ENCODE results near the gene CAMK2N2. TPM values are rescaled to one million over a fixed set of nuclear protein-coding genes. Genes with fewer than 3 reads are reported as not detected.
"Not testable (repeated sequence)": the region's sequence is repeated elsewhere in the genome, so short reads cannot be mapped to it uniquely, and the experiment has no call there.

Gene CAMK2N2
- total RNA-seq, 1 experiment from 2014 or later = not detected

GRCh38 chr3:184277366-184277765 lies 16.0 kb upstream of the CAMK2N2 start:
- DNase-seq (ENCODE audit: low read depth) = no peak
- in situ Hi-C loops (cut with HindIII; ENCODE audit: low pct_unique_long_range_greater_than_20kb, low sequenced_read_pairs) = no loop called here

DNA sequence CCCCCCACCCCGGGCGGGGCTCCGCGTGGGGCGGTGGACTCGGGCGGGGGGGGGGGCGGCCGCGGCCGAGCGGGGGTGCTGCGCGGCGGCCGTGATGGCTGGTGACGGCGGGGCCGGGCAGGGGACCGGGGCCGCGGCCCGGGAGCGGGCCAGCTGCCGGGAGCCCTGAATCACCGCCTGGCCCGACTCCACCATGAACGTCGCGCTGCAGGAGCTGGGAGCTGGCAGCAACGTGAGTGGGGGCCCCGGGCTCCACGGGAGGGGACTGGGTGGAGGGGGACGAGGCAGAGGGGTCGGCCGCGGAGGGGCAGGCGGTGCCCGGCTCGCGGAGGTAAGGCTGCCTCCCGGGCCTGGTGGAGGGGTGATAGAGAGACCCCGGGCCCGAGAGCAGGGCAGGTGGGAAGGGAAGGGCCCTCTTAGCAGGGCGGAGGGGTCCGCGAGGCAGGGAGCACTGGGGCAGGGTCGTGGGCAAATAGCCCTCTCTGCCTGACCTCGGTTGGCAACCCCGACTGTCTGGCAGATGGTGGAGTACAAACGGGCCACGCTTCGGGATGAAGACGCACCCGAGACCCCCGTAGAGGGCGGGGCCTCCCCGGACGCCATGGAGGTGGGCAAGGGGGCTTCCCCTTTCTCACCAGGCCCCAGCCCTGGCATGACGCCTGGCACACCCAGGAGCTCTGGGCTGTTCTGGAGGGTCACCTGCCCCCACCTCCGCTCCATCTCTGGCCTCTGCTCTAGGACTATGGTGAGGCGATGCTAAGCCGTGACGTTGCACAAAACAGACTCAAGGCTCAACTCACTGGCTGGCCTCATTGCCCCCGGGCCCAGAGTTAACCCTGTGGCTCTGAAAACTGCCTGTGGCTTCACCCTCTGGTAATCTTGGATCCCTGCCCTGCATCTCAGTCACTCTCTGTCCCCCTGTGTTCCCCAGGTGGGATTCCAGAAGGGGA lies 14.9 kb upstream of the CAMK2N2 start, which contains the start of gene ECE2:
Gene ECE2 (plus strand): TSS at position 62 of the 950 bp plus-strand sequence. CDS start 132 bp downstream, at position 194.
- in situ Hi-C loops (cut with HindIII; ENCODE audit: low pct_unique_long_range_greater_than_20kb, low sequenced_read_pairs) = no loop called here
- no peak for DNase-seq (ENCODE audit: low read depth)

GRCh38 chr3:184275381-184275701 lies 14.0 kb upstream of the CAMK2N2 start:
- in situ Hi-C loops (cut with HindIII; ENCODE audit: low pct_unique_long_range_greater_than_20kb, low sequenced_read_pairs) = no loop called here

DNA sequence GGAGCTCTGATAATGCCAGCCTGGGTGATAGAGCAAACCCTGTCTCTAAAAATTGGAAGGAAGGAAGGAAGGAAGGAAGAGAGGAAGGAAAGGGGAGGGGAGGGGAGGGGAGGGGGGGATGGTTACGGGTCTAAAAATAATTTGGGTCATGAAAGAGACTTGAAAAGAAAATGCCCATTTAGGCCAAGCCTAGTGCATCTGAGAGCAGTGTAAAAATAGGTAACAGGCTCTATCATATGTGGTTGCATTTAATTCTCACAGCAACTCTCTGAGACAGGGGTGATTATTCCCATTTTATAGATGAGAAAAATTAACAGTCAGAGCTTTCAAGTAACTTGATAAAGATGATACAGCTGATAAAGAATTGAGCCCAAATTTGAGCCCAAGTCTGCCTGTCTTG lies 10.9 kb upstream of the CAMK2N2 start:
- in situ Hi-C loops (cut with HindIII; ENCODE audit: low pct_unique_long_range_greater_than_20kb, low sequenced_read_pairs) = no loop called here
- no peak for DNase-seq (ENCODE audit: low read depth)

More at GRCh38 chr3:184275381-184275701, 14.0 kb upstream of the CAMK2N2 start:
- DNase-seq (ENCODE audit: low read depth) = no peak

DNA sequence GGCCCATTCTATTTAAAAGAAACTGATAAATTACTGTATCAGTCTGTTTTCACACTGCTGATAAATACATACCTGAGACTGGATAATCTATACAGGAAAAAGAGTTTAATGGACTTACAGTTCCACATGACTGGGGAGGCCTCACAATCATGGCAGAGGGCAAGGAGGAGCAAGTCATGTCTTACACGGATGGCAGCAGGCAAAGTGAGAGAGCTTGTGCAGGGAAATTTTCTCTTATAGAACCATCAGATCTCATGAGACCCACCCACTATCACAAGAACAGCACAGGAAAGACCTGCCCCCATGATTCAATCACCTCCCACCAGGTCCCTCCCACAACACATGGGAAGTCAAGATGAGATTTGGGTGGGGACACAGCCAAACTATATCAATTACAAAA lies 5.9 kb upstream of the CAMK2N2 start:
- in situ Hi-C loops (cut with HindIII; ENCODE audit: low pct_unique_long_range_greater_than_20kb, low sequenced_read_pairs); DNase-seq (ENCODE audit: low read depth): not testable (repeated sequence)

DNA sequence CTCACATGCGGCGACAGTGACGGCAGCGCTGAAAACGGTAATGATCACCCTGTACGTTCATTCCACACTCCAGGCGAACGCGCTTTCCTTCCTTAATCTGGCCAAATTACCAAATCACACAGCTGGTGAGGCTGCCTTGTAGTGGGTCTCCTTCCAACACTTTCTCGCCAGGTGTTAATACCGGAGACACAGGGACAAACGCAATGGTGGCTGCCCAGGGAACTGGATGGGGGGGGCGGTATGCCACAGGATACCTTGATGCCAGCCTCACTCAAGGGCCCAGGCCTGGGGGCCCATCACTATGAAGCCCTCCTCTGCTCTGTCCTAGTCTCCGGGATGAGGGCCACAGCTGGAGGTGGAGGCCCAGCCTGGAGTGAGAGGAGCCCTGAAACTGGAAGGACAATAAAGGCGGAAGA lies 1.4 kb upstream of the CAMK2N2 start:
- no peak for DNase-seq (ENCODE audit: low read depth)
- in situ Hi-C loops (cut with HindIII; ENCODE audit: low pct_unique_long_range_greater_than_20kb, low sequenced_read_pairs) = no loop called here

GRCh38 chr3:184261854-184262763 lies 756 bp upstream of the CAMK2N2 start:
- DNase-seq (ENCODE audit: low read depth) = peak; percentile 57
- in situ Hi-C loops (cut with HindIII; ENCODE audit: low pct_unique_long_range_greater_than_20kb, low sequenced_read_pairs) = no loop called here

DNA sequence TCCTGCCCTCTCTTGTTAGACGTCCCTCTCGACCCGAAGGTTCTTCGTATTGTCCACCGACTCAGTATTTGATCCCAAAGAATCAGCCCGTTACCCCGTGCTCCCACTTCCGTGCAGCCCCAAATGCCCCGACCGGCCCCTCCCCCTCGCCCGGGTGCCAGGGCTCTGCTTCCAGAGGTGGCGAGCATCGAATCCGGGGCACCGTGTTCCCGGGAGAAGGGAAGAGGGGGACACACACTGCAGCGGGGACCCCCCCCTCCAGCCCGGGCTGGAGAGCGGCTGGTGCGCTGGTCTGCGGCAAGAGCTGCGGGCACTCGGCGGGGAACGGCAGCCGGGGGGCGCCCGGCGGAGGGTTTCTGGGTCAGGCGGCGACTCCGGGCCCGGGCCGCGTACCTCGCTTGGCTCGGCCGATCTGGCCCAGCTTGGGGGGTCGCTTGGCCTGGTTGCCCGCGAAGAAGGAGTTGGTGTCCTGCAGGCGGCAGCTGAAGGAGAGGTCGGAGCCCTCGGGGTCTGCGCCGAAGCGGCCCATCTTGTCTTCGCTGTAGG lies 556 bp downstream of the CAMK2N2 start:
- peak; percentile 22 for DNase-seq (ENCODE audit: low read depth)
- in situ Hi-C loops (cut with HindIII; ENCODE audit: low pct_unique_long_range_greater_than_20kb, low sequenced_read_pairs) = no loop called here

- DNase-seq (ENCODE audit: low read depth) = peak; percentile 26
- in situ Hi-C loops (cut with HindIII; ENCODE audit: low pct_unique_long_range_greater_than_20kb, low sequenced_read_pairs) = no loop called here
Measured at GRCh38 chr3:184259878-184260723, 1.3 kb downstream of the CAMK2N2 start.

DNA sequence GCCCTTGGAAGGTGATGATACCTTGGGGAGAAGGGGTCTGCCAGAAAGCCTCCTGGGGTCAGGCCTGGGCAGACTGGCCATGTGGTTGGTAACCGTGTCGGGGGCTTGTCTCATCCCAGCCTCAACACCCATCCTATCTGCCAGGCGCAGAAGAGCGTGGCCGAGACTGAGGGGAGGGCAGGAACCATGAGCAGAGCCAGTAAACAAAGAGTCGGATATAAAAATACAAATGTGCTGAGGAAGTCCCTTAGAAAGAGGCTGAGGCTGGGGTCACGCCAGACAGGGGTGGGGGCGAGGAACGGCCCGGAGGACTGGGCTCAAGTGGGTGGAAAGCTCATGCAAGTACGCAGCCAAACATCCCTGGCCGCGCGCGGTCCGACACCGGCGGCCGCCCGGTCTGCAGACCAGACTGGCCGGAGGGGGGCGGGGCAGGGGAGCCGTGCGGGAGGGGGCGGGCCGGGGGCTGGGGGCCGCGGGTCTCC lies 1.9 kb downstream of the CAMK2N2 start:
- no peak for DNase-seq (ENCODE audit: low read depth)
- in situ Hi-C loops (cut with HindIII; ENCODE audit: low pct_unique_long_range_greater_than_20kb, low sequenced_read_pairs) = no loop called here

DNA sequence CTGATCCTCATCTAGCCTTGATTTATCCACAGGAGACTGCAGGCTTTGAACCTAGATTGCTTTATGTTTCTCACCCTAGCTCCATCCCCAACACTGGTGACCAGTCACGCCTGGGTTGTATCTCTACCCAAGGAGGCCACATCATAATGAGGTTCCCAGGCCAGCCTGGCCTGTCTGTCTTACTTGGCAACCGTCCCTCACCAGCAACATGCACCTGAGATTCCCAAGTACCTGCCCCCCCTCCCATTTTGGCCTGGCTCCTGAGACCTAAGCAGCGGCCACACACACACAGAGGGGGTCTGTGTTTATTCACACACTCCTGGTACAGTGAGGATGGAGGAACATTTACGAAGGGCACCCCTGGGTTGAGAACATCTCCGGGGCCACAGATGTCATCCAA lies 2.4 kb downstream of the CAMK2N2 start:
- DNase-seq (ENCODE audit: low read depth) = no peak
- in situ Hi-C loops (cut with HindIII; ENCODE audit: low pct_unique_long_range_greater_than_20kb, low sequenced_read_pairs) = no loop called here

DNA sequence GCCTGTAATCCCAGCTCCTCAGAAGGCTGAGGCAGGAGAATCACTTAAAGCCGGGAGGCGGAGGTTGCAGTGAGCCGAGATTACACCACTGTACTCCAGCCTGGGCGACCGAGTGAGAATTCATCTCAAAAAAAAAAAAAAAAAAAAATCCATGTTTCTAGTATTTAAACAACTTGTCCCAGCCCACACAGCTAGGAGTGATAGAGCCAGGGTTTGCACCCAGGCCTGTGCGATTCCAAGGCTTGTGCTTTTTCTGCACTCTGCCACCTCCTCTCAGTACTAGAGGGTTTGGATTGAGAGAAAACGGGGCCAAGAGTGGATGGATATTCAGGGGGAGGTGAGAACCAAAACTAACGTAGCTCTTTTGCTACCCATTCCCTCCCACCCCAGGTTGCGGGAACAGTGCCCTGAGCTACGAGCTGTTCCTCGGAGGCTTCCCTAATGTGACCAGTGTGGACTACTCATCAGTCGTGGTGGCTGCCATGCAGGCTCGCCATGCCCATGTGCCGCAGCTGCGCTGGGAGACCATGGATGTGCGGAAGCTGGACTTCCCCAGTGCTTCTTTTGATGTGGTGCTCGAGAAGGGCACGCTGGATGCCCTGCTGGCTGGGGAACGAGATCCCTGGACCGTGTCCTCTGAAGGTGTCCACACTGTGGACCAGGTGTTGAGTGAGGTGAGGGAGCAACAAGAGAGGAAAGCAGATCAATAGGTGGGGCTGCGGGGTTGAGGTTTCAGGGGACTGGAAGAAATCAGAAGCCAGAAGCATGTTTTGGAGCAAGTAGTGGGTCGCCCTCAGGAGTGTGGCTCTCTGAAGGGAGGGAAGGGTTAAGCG lies 4.1 kb downstream of the CAMK2N2 start:
- in situ Hi-C loops (cut with HindIII; ENCODE audit: low pct_unique_long_range_greater_than_20kb, low sequenced_read_pairs) = no loop called here
- no peak for DNase-seq (ENCODE audit: low read depth)

GRCh38 chr3:184255291-184256039 lies 5.9 kb downstream of the CAMK2N2 start:
- DNase-seq (ENCODE audit: low read depth) = no peak
- in situ Hi-C loops (cut with HindIII; ENCODE audit: low pct_unique_long_range_greater_than_20kb, low sequenced_read_pairs) = no loop called here

GRCh38 chr3:184250167-184250828 lies 11.1 kb downstream of the CAMK2N2 start:
- in situ Hi-C loops (cut with HindIII; ENCODE audit: low pct_unique_long_range_greater_than_20kb, low sequenced_read_pairs) = no loop called here
- peak; percentile 91 for DNase-seq (ENCODE audit: low read depth)

DNA sequence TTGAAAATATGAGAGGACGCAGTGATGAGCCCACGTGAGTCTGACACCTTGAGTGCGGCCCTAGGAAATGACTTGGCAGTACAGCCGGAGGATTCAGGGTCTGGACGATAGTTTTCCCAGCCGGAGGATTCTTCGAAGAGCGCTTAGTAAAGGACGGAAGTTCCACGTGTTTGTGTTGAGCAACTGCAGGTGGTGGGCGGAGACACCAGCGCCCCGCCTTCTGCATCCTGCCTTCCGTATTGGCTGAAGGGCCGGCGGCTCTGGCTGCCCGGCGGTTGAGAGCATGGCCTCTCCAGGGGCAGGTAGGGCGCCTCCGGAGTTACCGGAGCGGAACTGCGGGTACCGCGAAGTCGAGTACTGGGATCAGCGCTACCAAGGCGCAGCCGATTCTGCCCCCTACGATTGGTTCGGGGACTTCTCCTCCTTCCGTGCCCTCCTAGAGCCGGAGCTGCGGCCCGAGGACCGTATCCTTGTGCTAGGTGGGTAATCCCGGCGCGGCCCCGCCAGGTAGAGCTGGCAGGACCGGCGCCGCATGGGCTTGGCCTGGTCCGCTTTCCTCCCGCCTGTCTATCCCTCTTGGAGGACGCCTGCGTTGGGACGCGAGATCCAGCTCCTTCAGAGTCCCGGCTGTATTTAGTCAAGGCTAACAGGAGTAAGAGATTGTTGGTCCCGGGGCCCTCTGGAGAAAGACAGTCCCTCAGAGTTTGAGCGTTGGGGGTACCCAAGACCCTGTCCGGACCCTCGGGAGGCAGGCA lies 11.8 kb downstream of the CAMK2N2 start, which contains the start of gene EEF1AKMT4:
Gene EEF1AKMT4 (plus strand): TSS at position 261 of the 755 bp plus-strand sequence. CDS start 23 bp downstream, at position 284.
- in situ Hi-C loops (cut with HindIII; ENCODE audit: low pct_unique_long_range_greater_than_20kb, low sequenced_read_pairs) = no loop called here
- peak; percentile 91 for DNase-seq (ENCODE audit: low read depth)

Data from Caki2 (cell line).